ACC112 (cell line): ENCODE results near the gene OSBPL3.
A peak's percentile ranks its signal among the peaks of the same experiment; 100 is the strongest.
"Not testable (repeated sequence)": the region's sequence is repeated elsewhere in the genome, so short reads cannot be mapped to it uniquely, and the experiment has no call there.

Source experiments
- H2AFZ ChIP-seq: fragments of 200-600 bp; sonication (generic); one replicate; pipeline ENCODE4 v1.6.0; 2017; ENCODE audit warnings: antibody characterized with exemption, low read length; ENCODE audit not compliant: unreplicated experiment
- H3K27ac ChIP-seq: fragments of 200-600 bp; sonication (generic); 2 replicates; pipeline ENCODE4 v1.5.1; 2014; ENCODE audit warnings: low read depth, mild to moderate bottlenecking, antibody characterized with exemption, low read length, moderate library complexity
- H3K27me3 ChIP-seq: fragments of 200-600 bp; sonication (generic); 2 replicates; pipeline ENCODE4 v1.6.1; 2014; ENCODE audit warnings: mild to moderate bottlenecking, antibody characterized with exemption, low read length, moderate library complexity, mixed read lengths; ENCODE audit not compliant: insufficient read depth
- H3K36me3 ChIP-seq: fragments of 200-600 bp; sonication (generic); 2 replicates; pipeline ENCODE4 v1.6.1; 2016; ENCODE audit warnings: mild to moderate bottlenecking, antibody characterized with exemption, low read length, moderate library complexity, mixed read lengths; ENCODE audit not compliant: insufficient read depth
- H3K4me1 ChIP-seq: fragments of 200-600 bp; sonication (generic); one replicate; pipeline ENCODE4 v1.6.1; 2016; ENCODE audit warnings: low read length, mixed read lengths; ENCODE audit not compliant: insufficient read depth, unreplicated experiment, control insufficient read depth
- H3K4me3 ChIP-seq: fragments of 200-600 bp; sonication (generic); 2 replicates; pipeline ENCODE4 v1.5.1; 2014; ENCODE audit warnings: mild to moderate bottlenecking, low read depth, low read length
- H3K79me2 ChIP-seq: fragments of 200-600 bp; sonication (generic); one replicate; pipeline ENCODE4 v1.6.0; 2016; ENCODE audit warnings: low read length; ENCODE audit not compliant: control insufficient read depth, unreplicated experiment, insufficient read depth

The OSBPL3 gene

DNA sequence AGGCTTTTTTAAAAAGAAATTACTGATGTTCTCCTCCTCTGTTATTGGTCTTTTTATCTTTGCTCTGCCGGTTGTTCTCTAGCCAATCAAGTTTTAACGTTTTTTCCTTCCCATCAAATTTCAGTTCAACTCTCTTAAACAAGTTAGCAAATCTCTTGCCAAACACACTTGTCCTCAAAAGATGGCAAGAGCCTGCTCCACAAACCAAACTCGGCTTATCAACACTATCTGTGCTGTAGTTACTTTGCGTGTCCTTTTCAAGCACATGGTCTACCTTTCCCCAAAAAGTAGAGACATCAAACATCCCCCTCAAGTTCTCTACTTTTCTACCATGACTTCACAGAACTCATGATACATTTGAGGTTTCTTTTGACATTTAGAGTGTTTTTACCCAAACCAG is 71.3 kb downstream of the OSBPL3 start:
- peak overlapping the region; percentile 61 for H3K4me3 ChIP-seq
- peak overlapping the region; percentile 61 for H2AFZ ChIP-seq
- no peaks in the 10 kb centered on the region for H3K36me3 ChIP-seq
- H3K27ac ChIP-seq = peak overlapping the region; percentile 75
- H3K27me3 ChIP-seq = no peaks in the 10 kb centered on the region
- peaks cover 50% of the 10 kb centered on the region for H3K4me1 ChIP-seq
- H3K79me2 ChIP-seq = peaks cover 20% of the 10 kb centered on the region

DNA sequence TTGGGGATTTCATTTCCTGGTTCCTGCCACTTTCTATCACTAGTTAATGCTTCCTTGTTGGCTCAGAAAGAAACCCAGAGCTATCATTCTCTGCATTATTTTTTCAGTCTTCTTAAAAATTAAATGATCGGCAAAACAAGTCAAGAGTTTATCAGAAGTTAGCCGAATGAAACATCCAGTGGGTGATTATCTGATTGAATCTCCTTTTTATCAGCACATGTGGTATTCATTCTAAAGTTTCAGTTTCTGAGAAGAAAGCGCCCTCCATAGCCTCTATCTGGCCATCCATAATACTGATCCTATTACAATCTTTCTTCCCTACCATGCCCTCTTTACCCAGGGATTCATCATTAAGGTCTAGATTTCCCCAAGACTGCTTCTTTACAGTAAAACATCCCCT is 71.8 kb downstream of the OSBPL3 start:
- Histone ChIP-seq H3K36me3 (no peaks in the 10 kb centered on the region), H3K79me2 (peaks cover 21% of the 10 kb centered on the region), H3K4me1 (peaks cover 50% of the 10 kb centered on the region), H3K27me3 (no peaks in the 10 kb centered on the region), H2AFZ (peak overlapping the region; percentile 61), H3K27ac (peak overlapping the region; percentile 75), H3K4me3 (peak overlapping the region; percentile 61)

DNA sequence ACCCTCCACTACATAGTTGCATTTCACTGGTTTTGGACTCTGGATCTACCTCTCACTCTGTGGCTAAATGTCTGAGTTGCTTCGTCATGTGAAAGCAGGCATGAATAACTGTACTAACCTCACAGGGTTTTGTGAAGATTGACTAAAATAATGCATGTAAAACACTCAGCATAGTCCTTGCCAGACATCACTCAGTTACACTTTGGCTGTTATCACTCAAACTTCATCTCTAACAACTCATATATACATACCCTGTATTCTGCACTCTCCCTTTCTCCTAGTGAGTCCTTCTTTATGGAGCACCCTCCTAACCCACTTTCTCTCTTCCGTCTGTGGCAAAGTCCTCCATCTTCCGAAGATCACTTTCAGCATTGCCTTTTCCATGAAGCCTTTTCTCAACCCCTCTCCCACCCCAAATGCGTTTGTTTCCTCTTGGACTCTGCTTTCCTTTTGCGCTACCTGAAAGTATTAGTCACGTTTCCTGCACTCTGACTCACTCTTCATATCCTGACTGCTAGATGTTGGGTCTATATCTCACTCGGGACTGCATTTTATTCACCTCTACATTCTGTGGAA is 72.6 kb downstream of the OSBPL3 start:
- Histone ChIP-seq H3K4me1 (peaks cover 54% of the 10 kb centered on the region), H3K36me3 (no peaks in the 10 kb centered on the region), H3K79me2 (peaks cover 19% of the 10 kb centered on the region), H3K4me3 (peak overlapping the region; percentile 61), H2AFZ (no peak overlapping the region), H3K27ac (peak overlapping the region; percentile 75), H3K27me3 (no peaks in the 10 kb centered on the region)

DNA sequence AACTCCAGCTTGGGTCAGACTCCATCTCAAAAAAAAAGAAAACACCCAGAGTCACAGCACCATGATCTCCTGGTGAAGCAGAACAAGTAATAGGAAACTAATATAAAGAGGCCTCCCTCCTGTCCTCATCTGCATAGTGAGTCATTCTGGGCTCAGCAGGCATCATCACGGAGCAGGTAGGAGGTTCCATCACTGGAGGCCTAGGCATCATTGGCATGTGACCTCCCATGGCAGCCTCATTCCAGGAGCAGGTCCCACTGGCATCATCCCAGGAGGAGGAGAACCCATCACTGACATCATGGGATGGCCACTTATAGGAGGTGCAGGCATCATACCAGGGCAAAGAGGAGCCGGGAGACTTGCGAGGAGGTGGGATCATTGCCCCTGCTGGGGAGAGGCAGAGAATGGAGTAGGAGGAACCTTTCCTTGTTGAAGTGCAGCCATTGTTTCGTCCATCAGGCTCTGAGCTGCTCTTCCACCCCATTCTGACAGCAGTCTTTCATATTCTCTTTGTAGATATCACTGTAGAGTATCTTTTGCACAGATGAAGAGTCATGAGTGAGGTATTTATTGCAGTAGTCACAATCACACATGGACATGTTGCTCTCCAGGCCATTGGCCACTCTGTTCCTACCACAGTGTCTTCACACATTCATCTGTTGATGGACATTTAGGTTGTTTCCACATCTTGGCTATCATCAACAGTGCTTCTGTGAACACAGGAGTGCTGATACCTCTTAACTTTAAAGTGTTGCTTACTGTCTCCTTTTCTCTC is 73.8 kb downstream of the OSBPL3 start:
- Histone ChIP-seq H2AFZ (no peak overlapping the region), H3K27me3 (no peaks in the 10 kb centered on the region), H3K36me3 (no peaks in the 10 kb centered on the region), H3K4me1 (peaks cover 56% of the 10 kb centered on the region), H3K27ac (no peak overlapping the region), H3K4me3 (no peak overlapping the region), H3K79me2 (peaks cover 15% of the 10 kb centered on the region)

DNA sequence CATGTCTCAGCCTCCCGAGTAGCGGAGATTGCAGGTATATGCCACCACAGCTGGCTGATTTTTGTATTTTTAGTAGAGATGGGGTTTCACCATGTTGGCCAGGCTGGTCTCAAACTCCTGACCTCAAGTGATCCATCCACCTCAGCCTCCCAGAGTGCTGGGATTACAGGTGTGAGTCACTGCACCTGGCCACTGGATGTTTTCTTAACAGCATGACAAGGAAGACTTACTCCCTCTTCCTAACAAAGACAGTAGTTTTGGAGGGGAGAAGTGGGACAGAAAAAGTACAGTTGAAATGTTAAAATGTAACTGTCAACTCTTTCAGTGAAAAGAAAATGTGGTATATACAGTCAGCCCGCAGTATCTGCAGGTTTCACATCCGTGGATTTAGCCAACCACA is 76.0 kb downstream of the OSBPL3 start:
- H2AFZ ChIP-seq, H3K27ac ChIP-seq, H3K27me3 ChIP-seq, H3K4me3 ChIP-seq, H3K36me3 ChIP-seq: not testable (repeated sequence)
- peaks cover 11% of the 10 kb centered on the region for H3K79me2 ChIP-seq
- H3K4me1 ChIP-seq = peaks cover 50% of the 10 kb centered on the region

DNA sequence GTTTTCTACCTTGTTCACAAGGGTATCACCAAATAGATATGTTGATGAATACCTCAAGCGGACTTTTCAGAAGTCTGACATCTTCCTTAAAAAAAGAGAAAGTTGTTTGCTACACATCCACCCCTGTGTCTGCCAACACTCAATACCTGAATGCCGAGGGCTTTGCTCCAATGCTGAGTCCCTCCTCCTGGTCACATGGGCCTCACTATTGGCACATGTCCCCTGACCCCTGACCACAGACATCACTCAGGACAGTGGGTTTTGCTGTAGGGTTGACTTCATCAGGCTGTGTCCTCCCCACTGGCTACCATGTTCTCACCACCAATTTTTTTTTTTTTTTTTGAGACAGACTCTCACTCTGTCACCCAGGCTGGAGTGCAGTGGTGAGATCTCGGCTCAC is 76.4 kb downstream of the OSBPL3 start:
- H3K4me1 ChIP-seq = peaks cover 50% of the 10 kb centered on the region
- no peak overlapping the region for H3K4me3 ChIP-seq
- H3K27ac ChIP-seq = no peak overlapping the region
- H3K27me3 ChIP-seq = no peaks in the 10 kb centered on the region
- no peak overlapping the region for H2AFZ ChIP-seq
- peaks cover 7% of the 10 kb centered on the region for H3K79me2 ChIP-seq
- H3K36me3 ChIP-seq = no peaks in the 10 kb centered on the region

DNA sequence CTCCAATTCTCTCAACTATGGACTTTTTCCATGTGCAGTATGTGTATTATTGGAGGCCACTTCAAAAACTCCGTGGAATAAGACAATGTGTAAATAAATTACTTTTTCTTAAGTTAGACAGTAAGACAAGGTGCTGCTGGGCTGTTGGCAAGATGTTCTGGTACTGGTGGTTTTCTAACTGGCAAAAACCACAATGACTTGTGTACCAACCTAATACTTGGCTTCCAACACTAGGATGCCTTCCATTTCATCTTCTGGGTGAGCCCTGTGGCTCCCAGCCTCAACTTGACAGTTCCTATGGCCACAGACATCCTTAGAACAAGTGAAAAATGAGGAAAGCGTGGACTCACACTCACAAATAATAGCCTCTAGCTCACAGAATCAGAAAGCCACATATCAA is 77.0 kb downstream of the OSBPL3 start:
- Histone ChIP-seq H3K36me3 (no peaks in the 10 kb centered on the region), H3K79me2 (peaks cover 7% of the 10 kb centered on the region), H3K4me1 (peaks cover 48% of the 10 kb centered on the region)

DNA sequence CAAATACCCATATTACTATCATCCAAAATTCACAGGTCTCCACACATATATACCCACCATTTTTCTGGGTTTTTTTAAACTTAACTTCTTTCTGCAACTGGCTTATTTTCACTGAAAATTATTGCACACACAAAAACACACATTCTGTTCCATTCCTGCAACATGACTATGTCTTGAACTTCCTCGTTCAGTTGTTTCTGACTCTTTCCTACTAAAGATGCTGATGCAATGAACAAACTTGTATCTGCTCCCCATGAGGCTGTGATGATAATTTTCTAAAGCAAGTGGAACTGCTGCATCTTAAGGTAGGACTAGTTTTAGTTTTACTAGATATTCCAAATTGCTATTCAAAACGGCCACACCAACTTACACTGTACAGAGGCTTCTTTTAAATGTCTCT is 77.7 kb downstream of the OSBPL3 start:
- no peaks in the 10 kb centered on the region for H3K36me3 ChIP-seq
- no peak overlapping the region for H3K4me3 ChIP-seq
- H3K79me2 ChIP-seq = peaks cover 7% of the 10 kb centered on the region
- H3K4me1 ChIP-seq = peaks cover 41% of the 10 kb centered on the region
- H3K27me3 ChIP-seq = no peaks in the 10 kb centered on the region
- H3K27ac ChIP-seq = no peak overlapping the region
- H2AFZ ChIP-seq = no peak overlapping the region

More for the DNA sequence above, 77.0 kb downstream of the OSBPL3 start:
- Histone ChIP-seq H2AFZ (no peak overlapping the region), H3K27ac (no peak overlapping the region), H3K27me3 (no peaks in the 10 kb centered on the region), H3K4me3 (no peak overlapping the region)

DNA sequence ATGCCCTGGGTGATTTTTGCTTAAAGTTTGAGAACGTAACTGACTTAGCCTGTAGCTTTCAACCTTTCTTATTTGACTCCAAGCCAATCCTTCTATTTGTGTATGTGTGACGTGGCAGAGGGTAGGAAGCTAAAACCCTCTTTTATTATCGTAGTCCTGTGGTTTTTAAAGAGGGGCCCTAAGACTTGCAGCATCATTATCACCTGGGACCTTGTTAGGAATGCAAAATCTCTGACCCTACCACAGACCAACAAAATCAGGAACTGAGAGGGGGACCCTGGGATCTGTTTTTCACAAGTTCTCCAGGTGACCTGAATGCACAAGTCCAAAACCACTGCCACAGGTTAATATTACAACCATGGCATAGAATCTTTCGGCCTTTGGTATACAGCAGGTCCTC is 80.1 kb downstream of the OSBPL3 start:
- Histone ChIP-seq H3K4me1 (peaks cover 22% of the 10 kb centered on the region), H3K79me2 (peaks cover 7% of the 10 kb centered on the region), H3K27ac (no peak overlapping the region), H3K4me3 (no peak overlapping the region), H2AFZ (no peak overlapping the region), H3K36me3 (no peaks in the 10 kb centered on the region), H3K27me3 (no peaks in the 10 kb centered on the region)

DNA sequence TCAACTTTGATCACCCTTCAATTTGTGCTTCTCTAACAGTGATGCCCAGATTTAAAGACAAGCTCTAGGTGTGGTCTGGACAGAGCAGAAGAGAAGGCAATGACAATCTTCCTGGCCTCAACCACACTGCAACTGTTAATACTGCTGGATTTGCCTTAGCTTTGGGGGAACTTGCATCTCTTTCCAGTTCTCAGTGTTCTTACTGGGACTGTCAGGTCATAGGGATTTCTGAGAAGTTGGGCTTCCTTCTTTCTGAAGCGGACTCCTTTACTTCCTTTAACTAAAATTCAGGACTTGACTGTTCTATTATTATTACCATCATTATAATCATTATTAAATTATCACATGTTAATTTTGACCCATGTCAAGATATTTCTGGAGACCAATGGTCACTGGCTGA is 80.8 kb downstream of the OSBPL3 start:
- H3K79me2 ChIP-seq = peaks cover 7% of the 10 kb centered on the region
- H3K4me1 ChIP-seq = peaks cover 26% of the 10 kb centered on the region
- H3K4me3 ChIP-seq = no peak overlapping the region
- no peak overlapping the region for H2AFZ ChIP-seq
- no peaks in the 10 kb centered on the region for H3K27me3 ChIP-seq
- H3K36me3 ChIP-seq = no peaks in the 10 kb centered on the region
- H3K27ac ChIP-seq = no peak overlapping the region

DNA sequence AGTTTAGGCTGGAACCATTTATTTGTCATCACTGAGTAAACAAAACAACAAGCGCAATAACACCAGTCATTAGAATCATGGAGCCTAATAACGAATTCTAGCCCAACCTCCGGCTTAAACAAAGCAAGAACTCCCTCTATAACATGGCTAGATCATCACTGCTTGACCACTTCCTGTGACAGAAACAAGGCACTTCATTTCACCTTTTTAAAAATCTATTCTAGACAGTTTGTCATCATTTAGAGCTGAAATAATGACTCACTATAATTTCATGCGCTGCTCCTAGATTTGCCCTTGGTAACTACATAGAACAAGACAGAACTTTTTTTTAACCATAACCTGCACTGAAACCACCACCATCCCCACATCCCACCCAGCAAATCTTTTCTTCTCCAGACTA is 81.3 kb downstream of the OSBPL3 start:
- H3K36me3 ChIP-seq = no peaks in the 10 kb centered on the region
- no peaks in the 10 kb centered on the region for H3K27me3 ChIP-seq
- H3K4me1 ChIP-seq = peaks cover 26% of the 10 kb centered on the region
- no peak overlapping the region for H2AFZ ChIP-seq
- no peak overlapping the region for H3K4me3 ChIP-seq
- H3K27ac ChIP-seq = no peak overlapping the region
- H3K79me2 ChIP-seq = peaks cover 7% of the 10 kb centered on the region
